Epidermal melanocyte (primary cell): ENCODE results near the gene BHLHE40.

Source experiments
- DNase-seq: peaks from one replicate; pipeline ENCODE4 v3.0.0; 2011; ENCODE audit warnings: low spot score; ENCODE audit not compliant: insufficient read length

The BHLHE40 gene

DNA sequence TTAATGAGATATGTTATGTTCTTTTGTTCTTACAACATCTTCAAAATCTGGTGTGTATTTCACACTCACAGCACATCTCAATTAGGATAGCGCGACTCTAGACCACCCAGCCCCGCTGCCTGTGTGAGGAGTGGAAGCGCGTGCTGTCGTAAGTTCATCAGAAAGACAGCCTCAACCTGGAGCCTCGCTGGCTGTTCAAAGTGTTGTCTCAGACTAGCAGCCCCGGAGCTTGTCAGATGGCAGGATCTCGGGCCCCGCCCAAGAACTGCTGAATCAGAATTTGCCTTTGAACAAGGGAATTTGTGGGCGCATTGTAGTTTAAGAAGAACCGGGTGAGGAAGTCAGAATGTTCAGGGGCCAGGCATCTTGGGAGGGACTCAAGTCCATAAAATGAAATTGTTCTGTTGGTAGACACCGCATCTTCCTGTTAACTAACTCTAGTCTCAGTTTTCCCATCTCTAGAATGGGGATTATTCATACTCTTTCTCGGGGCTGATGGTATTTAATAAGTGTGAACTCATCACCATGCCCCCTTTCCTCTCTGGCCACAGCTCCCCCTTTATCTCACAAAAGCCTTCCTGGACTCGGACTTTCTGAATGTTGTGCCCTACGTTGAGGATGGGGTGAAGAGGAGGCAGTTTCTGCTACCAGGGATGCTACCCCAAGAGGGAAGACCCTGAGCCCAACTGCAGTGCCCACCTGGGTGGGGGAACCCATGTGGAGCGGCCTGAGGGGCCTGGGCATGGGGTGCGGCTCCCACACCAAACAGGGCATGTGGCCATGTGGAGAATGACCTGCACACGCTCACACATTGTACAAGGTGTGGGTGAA is 40.4 kb downstream of the BHLHE40 start:
- no peak for DNase-seq

DNA sequence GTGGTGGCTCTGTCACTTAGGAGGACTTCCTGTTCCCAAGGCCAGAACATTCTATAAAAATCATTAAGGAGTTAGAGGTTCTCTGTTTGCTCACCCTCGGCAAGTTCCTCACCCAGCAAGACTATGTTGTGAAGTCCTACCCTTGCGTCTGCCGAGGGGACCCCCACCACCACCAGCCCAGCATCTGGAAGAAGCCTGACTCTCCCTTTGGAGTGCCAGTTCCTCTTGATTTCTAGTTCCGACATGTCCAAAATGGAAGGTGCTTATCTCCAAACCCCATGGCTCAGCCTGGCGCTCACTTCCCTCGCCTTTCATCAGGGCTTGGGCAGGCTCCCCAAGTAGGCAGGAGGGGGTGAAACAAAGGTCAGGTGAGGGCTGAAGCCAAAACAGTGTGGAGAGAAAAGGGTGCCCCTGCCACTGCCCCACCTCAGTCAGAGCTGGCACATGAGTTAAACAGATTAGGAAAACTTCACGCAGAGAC is 41.0 kb downstream of the BHLHE40 start:
- no peak for DNase-seq

DNA sequence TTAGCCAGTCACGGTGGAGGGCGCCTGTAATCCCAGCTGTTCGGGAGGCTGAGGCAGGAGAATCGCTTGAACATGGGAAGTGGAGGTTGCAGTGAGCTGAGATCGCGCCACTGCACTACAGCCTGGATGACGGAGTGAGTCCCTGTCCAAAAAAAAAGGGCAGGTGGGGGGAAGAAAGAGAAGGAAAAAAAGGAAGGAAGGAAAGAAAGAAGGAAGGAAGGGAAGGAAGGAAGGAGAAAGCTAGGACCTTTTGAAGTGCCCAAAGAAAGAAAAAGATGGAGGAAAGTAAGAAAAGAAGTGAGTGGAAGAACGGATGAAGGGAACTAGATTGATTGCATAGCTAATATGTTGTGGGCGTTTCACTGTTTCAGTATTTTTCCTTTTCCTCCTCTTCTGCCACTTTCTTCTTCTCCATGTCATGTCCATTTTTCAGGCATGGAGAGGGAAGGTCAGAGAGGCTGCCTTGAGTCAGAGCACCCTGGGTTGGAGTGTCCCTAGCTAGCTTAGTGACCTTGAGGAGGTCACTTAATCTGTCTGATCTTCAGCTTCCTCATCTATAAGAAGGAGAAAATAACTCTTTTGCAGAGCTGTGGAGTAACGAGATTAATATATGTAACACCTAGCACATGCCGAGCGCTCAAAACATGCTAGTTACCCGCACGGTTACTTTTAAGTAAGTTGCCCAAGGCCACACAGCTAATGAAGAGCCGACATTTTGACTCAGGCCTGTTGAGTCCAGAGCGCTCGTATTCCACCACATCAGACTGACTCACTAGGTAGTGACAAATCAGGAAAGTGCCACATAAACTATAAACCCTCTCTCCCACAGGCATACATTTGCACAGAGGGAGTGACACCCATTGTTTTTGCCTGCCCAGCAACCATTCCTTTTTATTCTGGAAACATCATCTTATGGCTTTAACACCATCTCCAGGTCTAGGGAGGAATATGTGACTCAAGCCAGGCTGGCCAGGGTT is 42.2 kb downstream of the BHLHE40 start:
- DNase-seq: no peak

DNA sequence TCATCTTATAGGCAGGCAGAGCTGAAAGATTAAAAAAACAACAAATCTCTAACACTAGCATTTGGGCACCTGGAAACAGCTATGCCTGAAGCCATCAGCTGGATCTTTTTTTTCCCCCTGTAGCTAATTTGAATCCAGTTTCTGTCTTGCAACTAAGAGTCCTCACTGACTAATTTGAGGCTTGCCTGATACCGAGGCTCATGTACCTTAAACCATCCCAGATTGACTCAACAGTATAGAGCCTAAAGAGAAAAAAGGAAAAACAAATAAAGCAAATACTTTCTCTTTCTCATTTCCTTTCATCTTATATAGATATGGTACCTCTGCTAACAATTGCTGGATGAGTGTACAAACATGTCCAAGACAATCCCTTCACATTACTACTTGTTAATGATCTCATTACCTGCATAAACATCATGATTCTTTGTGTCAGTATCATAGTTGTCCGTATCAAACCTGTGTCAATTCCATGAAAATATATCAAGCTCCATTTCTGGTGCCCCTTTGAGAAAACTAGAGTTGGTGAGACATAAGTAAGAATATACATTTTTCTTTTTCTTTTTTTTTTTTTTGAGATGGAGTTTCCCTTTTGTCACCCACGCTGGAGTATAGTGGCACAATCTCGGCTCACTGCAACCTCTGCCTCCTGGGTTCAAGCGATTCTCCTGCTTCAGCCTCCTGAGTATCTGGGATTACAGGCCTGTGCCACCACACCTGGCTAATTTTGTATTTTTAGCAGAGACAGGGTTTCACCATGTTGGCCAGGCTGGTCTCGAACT is 43.1 kb downstream of the BHLHE40 start:
- DNase-seq: no peak

DNA sequence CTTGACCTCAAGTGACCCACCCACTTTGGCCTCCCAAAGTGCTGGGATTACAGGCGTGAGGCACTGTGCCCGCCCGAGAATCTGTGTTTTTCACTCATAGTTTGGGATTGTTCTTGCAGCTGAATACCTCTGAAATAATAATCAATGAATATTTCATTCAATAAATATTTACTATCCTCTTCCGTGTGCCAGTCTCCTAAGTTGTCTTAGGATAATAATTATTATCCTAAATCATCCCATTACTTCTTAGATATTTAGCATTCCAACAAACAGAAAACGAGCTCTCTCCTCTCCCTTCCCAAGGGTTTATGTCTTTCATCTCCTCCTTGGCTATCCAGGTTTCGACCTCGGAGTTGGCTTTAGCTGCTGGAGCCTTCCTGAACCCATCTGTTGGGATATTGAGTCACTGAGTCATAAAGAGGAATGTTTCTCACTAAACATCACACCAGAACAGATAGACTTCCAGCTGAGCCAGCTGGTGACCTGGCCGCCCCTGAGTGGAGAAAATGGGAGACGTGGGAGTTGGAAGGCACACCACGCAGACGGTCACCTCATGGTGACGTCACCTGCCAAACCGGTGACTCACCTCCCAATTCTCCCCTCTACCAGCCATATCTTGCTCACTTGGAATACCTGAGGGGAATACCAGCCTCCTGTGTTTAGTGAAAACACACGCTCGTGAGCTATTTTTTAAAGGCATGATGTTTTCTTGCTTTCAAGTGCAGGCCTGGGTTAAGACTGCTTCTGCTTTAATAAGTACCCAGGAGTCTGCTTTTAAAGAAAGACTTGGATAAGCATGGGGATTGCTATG is 43.9 kb downstream of the BHLHE40 start:
- peak; percentile 41 for DNase-seq

DNA sequence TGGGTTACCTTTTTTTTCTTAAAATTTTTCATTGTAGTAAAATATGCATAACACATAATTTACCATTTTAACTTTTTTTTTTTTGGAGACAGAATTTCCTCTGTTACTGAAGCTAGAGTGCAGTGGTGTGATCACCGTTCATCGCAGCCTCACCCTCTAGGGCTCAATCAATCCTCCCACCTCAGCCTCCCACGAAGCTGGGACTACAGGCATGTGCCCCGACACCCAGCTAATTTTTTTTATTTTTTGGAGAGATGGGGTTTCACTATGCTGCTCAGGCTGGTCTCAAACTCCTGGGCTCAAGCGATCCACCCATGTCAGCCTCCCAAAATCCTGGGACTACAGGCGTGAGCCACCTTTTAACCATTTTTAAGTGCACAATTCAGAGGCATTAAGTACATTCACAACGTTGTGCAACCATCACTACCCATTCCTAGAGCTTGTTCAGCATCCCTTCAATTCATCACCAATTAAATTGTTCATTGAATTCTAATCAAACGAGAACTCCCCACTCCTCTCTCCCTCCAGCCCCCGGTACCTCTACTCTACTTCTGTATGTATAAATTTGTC is 44.6 kb downstream of the BHLHE40 start:
- DNase-seq: no peak

DNA sequence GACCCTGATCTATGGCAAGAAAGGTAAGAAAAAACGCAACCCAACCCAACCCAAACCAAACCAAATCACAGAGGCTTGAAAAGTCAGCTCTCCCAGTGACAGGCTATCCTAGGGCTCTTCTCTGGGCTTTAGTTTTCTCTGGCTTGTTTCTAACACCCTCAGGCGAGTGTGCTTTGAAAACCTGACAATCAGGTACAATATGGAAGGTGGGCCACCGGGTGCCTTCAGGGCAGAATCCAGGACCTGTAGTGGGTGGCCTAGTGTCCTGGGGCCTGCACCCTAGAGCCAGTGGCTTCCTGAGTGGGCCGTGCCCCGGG is 46.8 kb downstream of the BHLHE40 start:
- DNase-seq: no peak

DNA sequence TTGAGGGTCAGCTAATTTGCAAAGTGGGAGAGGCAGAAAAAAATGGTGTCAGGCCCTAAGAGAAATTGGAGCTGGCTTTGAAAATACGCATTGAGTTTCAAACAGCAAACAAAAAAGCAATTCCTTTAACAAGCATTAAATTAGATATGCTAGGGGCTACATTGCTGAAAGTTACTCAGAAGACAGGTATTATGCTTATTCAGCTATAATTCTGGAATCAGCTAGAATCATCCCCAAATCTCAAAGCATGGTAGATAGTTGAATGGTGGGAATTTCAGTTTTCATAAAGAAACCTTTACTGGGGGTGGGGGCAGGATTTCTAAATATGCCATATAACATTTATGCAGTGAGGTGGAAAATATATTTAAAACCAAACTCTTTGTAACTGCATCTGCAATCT is 50.5 kb downstream of the BHLHE40 start:
- no peak for DNase-seq

DNA sequence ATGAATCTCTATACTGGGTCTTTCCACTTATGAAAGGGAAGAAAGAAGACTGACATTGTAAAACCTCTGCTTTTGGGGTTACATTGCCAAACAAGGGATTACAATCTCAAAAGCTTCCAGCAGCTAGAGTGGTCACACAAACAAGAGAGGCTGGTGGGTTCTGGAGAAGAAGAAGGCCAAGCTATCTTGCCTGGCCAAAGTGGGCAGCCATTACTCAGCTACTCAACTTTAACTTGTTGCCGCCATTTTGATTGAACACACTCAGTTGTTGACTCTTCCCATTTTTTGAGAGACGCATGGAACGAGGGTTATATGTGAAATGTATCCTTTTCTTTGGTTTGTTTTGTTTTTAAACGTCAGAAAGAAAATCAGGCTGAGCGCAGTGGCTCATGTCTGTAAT is 50.9 kb downstream of the BHLHE40 start:
- DNase-seq: no peak

DNA sequence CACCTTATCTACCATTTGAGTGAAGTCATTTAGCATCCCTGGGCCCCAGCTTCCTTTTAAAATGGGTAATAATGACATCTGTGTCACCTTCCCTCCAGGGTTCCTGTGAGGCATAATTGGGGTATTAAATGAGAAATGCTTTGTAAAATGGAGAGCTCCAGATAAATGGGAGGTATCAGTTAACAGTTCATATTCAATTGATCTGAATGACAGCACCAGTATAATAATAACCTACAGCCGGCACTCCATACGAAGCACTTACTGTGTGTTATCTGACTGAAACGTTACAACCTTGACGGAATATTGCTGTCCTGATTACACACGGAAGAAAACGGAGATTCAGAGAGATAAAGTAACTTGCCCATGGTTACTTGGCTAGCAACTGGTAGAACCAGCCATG is 53.6 kb downstream of the BHLHE40 start:
- DNase-seq: no peak
